ENCODE results near the gene RGPD5.
"Not testable (repeated sequence)": the region's sequence is repeated elsewhere in the genome, so short reads cannot be mapped to it uniquely, and the experiment has no call there.

RGPD5 gene

DNA sequence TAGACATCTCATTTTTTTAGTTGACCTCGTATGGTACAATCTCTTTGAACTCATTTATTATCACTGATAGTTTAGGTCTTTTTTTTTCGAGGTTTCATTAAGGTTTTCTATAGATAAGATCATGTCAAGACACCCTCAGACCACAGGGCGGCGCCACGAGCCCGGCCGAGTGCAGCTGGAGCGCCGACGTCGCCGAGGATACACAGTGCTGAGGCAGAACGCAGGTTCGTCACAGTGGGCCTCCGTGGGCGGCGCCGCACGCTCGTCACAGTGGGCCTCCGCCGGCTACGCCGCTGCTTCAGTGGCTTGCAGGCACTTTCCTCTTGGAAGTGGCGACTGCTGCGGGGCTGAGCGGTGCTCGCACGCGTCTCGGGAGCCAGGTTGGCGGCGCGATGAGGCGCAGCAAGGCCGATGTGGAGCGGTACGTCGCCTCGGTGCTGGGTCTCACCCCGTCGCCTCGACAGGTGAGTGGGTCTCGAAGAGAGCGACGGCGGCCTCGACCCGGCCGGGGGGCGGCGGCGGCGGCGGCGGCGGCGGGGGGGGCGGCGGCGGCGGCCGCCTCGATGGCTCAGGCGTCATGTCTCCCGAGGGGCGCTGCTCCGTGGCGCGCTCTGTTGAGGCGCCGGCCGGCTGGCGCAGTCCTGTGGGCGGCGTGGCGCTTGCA is at the start of gene RGPD5:
Gene RGPD5, plus strand, starts transcription at position 232 of the 664 bp plus-strand sequence. Its CDS starts 161 bp downstream, at position 393.
- not testable (repeated sequence) for DNase-seq (ENCODE audit: low read depth)

DNA sequence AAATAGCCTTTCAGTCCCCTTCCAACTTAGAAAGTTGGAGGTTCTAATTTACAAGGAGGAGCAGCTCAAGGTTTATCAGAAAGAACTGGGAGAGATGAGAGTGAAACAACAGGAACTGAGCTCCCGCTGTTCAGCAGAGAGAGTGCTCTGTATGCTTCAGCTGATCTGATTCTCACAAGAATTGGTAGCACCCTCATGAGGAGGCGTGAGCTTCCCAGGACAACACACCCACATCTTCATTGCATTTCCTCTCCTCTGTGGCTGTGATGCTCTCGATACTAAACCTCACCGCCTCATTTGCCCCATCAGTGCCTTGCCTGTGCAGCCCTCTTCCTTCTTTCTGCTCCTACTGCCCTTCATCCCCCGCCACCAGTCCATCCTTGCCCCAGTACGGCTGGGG is 42.5 kb upstream of the RGPD5 start:
- DNase-seq (ENCODE audit: low read depth) = not testable (repeated sequence)

DNA sequence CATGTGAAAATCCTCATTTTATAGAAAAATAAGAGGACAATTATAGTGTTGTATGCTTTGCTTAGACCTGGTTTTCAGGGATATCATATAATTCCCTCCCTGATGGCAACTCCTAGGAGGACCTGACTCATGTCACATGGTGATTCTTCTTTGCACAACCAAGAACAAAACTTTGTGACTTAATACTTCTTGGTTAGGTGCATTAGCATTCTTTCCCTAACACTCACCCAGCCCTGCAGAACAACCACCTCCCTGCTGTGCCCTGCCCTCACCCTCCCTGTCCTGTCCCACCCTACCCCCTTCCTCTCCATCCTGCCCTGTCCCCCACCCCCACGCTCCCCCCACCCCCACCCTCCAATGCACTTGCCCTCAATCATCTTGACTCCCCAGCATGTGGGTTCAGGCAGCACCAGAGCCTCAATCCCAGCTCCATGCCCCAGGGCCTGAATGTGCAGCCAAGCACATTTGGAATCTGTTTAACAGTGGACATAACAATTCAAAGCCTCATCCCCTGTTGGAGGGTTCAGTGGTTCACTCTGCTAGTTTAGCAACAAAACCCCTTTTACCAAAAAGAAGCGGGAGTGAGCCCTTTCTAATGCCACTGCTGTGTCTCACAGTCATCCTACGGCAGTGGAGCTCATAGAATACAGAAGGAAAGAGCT is 36.8 kb upstream of the RGPD5 start:
- not testable (repeated sequence) for DNase-seq (ENCODE audit: low read depth)

DNA sequence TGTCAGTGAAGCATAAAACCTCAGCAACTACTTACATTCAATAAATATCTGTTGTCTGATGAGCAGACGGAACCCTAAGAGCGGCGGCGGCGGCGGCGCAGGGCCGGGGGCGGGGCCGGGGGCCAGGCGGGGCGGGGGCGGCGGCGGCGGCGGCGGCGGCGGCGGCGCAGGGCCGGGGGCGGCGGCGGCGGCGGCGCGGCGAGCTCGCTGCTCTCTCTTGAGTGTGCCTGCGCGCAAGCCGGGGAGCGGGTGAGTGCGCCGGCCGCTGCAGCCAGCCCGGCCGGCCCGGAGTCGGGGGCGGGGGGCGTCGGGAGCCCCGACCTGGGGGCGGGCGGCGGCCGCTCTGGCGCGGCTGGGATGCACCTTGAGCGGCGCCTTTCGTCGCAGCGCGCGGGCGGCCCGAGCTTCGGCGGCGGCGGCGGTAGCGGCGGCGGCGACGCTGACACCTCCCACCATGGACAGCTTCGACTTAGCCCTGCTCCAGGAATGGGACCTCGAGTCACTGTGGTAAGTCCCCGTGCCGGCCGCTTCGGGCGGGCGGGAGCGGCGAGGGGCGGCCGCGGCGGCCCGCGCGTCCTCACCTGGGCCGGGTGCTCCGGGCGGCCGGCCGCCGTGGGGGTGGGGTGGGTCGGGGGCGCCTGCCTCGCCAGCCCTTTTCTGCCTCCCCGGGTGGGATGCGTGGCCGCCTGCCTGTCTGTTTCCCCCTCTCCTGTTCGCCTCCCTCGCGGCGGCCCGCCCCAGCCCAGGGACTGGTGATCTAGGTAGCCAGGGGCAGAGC is 33.7 kb upstream of the RGPD5 start:
- not testable (repeated sequence) for DNase-seq (ENCODE audit: low read depth)

DNA sequence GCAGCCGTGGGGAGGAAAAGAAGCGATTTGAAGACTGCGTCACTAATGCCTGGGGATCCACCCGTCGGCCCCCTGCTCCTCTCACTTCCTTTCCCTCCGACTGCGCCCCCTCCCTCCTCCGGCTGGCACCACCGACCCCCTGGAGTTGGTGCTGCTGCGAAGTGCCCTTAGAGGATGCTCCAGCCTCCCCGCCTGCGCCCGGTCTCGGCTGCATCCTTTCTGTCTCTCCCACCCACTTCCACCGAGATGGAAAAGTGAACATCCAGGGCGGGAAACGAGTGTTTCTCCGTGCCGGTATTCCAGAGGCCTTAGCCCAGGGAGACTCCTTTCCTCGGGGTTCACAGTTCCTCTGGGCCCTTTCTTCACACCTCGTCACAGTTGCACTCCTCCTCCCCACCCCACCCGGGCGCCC is 33.1 kb upstream of the RGPD5 start:
- not testable (repeated sequence) for DNase-seq (ENCODE audit: low read depth)

DNA sequence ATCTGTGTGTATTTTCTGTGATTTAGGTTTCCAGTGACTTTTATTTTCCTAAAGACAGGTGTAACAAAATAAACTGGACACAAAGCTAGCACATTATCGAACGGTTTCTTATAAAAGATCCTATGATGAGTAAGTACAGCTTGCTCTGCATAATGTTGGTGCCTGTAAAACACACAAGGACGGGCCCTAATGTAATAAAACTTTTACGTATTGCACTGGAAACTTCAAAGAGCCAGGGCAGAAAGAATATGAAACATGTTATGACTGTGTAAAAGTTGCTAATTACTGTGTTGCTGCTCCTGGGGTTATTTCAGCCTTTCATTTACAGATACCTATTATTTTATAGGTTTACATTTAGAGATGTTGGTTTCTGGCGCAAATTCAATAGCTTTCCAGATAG is 32.1 kb upstream of the RGPD5 start:
- not testable (repeated sequence) for DNase-seq (ENCODE audit: low read depth)

DNA sequence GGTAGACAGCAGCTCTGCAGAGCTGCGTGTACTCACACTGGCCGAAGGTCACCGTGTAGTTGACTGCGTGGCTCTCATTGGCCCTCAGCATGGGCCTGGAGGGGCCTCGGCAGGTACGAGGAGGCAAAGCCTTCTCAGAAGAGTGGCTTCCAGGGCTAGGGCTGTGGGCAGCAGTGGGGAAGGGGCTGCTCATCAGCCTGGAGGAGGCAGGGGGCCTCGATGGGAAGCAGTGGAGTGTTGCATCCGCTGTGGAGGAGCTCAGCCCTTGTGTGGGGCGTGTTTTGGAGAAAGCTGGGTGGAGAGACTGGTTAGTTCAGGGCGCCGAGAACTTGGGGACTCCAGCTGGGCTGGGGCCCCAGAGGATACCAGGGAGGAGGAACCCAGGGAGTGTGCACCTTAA is 28.0 kb upstream of the RGPD5 start:
- not testable (repeated sequence) for DNase-seq (ENCODE audit: low read depth)

DNA sequence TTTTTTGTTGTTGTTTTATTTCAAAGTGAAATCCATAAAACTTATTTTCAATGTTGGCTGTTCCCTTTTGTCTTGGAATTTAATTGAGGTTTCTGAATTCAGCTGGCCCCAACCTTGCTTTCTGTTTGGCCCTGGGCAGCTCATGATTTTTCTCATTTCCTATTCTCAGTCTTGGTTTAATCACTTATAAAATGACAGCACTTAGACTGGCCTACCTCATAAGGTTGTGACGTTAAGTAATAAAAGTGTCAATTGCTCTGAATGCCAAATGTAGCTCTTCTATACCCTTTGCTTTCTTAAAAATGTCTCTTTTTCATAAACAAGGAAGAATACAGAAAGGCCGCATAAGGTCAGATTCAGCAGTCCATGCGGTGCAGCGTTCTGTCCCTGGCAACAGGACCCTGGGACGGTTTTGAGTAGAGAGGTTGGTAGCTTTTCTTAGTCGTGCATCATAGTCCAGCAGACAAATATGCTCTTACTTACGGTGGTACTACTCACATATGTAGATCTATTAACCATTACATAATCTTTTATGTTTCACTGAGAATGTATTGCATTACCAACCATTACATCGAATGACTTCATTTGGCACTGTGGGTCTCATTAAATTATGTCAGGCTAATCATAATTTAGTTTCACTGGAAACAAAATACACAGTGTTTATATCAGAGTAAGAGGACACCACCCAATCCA is 27.1 kb upstream of the RGPD5 start:
- not testable (repeated sequence) for DNase-seq (ENCODE audit: low read depth)

DNA sequence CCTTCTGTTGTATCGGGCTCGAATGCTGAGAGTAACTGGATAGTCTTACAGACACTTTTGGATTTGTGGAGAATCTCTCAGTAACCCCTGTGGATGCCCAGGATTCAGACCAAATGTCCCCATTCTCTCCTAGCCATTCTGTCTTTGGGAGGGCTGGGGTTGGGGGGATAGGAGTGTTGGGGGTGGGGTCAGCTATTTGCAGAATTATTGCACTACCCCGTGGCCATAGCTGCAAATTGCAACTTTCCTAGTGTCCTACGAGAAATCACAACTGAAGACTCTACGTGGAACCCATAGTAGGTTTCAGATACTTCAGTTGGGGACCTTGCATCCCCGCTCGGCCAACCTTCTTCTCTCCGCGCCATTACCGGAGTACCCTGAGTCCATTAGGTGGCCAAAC is 25.2 kb upstream of the RGPD5 start:
- DNase-seq (ENCODE audit: low read depth) = not testable (repeated sequence)

DNA sequence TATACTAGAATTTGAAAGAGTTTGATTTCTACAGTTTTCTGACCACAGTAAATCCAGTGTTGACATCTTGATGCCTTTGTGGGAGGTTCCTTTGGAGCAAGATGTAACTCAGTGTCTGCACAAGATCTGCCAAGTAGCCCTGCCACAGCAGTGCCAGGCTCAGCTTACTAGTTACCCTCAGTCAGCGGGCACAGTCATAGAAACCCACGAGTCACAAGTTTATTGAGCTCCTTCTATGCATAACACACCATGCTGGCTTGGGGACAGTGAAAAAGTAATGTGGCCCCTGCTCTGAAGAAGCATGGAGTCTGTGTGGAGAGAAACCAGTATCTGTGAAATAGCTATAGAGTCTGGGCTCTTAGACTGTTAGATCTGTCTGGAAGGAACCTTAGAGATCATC is 15.0 kb upstream of the RGPD5 start:
- not testable (repeated sequence) for DNase-seq (ENCODE audit: low read depth)

DNA sequence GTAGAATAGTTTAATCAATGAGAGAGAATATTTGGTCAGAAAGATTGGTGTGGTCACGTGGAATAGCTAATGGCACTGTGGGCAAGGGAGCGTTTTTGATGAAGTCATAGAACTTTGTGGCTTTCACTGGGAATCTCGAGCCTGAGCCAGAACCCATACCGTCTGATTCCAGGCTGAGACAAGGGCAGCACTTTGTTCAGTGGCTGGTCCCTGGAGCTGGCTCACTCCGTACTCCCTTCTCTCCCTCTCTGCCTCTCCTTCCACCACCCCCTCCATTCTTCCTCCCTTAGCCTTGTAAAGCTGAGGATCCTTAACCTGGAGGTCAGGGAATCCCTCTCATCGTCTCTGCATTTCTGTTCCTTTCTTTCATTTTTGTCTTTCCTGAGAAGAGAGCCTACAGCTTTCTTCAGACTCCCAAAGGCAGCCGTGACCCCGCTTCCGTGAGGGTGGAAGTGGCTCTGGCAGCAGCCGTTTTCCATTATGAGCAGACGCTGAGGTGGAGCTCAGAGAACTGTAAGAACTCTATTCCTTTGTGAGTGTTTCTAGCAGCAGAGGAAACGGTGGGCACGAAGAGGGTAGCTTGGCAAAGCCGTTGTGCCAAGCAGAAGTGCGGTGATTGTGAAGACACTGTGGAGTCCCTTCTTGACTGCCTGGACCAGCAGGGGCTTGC is 12.8 kb upstream of the RGPD5 start:
- not testable (repeated sequence) for DNase-seq (ENCODE audit: low read depth)

DNA sequence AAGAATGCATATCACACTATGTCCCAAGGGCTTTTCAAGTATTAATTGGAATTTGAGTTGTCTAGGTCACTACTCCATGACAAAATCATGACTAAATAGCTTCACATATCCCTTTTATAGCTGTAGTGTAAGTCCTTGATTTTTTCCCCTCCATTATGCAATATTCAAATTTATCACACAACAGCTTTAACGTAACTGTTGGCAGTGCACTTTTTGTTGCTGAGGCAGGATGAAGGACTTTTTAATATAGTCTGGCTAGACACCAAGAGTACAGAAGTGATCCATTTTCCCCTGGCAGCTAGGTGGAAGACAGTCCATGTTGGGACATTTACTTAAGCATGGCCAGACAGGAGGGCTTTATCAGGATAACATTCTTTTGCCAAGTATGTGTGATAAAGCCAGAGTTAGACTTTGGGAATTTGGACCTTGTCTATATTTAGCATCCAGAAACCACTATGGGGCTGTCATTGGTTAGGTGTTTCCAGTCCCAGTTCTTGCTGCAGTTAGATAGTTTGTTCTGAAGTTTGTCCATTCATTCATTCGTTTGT is 11.6 kb upstream of the RGPD5 start:
- DNase-seq (ENCODE audit: low read depth) = not testable (repeated sequence)

DNA sequence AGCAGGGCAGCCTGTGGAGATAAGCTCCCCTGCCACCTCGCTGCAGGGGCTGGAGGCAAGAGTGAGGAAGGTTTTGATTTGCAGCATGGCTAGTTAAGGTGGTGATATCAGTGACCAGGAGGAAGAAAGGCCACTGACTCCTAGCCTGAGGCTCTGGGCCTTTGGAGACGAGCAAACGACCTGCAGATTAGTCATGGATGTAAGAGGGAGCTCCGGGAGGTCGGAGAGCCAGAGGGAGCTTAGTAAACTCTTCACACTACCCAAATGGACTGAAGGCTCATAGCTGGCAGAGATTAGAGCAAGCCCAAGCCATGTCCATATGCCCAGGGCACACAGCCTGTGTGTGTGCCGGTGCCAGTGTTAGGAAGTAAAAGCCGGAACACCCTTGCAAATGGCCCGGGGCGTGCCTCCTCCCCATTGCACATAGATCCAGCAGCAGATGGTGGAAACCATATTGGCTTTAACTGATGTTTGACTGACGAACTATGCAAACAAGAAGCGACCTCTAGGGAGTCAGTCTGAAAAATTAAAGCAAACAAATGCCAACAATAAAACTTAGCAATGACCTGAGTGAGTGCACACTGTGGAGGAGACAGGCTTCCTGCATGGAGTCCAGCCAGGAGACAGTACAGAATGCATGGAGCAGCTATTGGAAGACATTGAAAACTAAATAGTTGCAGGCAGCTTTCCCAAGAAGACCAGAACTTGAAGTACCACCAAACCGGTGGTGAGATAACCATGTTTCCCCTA is 2.4 kb upstream of the RGPD5 start:
- not testable (repeated sequence) for DNase-seq (ENCODE audit: low read depth)

DNA sequence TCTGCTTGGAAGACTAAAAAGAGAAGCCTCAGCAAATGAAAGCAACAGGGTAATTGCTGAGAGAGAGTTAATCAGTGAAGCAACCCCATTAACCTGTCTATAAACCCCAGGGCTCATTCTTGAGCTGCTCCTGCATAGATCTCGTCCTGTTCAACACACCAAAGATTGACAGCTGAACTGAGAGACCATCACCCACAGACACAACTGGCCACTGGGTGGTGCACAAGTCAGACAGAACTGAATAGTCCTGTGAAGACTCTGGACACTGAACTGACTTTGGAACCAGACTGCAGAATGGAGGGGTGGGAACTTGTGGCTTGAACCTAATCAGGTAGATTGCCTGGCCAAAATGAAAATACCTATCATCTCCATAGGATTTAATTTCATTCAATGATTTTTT is 1.4 kb upstream of the RGPD5 start:
- DNase-seq (ENCODE audit: low read depth) = not testable (repeated sequence)

DNA sequence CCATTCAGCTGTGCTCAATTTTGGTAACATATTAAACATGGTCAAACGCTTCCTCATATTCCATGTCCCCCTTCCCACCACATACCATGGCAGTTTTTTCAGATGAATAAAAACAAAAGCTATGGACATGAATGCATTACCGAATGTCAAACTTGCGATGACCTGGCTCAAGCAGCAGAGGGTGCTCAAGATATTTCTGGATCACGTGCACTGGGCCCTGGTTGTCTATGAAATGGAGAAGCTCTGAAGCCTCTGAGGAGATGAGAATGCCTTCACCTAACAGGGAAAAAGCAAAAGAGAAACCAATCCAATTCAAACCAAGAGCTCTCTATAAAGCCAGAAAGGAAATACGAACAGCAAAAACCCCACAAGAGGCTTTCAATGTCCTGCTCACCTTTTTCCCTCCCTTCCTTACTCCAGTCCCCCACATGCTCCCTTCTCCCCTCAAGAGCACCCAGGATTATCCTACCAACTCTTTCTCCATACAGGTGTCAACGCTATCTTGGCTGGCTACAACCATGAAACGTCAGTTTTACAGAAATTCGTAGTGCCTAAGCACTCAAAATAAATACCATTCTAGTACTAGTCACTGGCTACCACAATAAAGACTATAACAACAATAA is 77.1 kb downstream of the RGPD5 start:
- DNase-seq (ENCODE audit: low read depth) = not testable (repeated sequence)

DNA sequence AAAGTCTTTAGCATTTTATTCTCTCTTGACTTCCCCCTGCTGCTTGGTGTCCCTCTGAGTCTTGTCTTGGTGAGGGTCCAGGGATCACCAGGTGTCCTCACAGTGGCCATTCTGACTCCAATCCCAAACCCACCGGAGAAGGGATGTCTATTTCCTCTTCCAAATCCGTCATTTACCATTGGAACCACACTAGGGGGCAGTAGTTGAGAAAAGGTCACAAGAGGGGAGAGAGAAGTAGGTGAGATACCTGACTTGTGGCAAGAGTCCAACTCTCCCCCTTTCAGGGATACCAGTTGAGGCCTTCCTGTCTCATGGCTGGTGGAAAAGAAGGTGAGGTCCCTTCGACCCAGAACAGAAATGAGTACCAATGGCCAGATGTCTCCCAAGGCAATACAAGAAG is 82.5 kb downstream of the RGPD5 start:
- DNase-seq (ENCODE audit: low read depth) = not testable (repeated sequence)

DNA sequence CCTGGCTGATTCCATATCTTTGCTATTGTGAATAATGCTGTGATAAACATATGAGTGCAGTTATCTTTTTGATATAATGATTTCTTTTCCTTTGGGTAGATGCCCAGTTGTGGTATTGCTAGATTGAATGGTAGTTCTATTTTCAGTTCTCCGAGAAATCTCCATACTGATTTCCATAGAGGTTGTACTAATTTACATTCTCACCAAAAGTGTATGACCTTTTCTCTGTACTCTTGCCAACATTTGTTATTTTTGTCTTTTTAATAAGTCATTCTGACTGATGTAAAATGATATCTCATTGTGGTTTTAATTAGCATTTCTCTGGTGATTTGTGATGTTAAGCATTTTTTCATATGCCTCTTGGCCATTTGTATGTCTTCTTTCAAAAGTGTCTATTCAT is 88.0 kb downstream of the RGPD5 start:
- DNase-seq (ENCODE audit: low read depth) = not testable (repeated sequence)

DNA sequence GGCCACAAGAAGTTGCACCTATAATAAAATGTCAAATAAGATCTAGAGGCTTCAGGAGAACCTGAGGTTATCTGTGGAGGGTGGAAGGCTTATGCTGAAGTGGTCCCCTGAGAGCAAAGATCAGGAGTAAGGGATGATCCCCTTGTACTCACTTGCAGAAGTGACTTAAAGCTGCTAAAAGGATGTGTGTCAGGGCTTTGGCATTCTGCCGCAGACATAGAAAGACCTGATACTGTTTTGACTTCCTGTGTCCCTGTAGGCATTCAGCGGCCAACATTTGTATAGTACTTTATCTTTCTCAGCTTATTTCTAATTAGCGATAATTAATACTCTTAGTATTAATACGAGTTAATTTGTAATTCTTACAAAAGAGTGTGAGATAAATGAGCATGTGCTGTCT is 94.3 kb downstream of the RGPD5 start:
- not testable (repeated sequence) for DNase-seq (ENCODE audit: low read depth)

DNA sequence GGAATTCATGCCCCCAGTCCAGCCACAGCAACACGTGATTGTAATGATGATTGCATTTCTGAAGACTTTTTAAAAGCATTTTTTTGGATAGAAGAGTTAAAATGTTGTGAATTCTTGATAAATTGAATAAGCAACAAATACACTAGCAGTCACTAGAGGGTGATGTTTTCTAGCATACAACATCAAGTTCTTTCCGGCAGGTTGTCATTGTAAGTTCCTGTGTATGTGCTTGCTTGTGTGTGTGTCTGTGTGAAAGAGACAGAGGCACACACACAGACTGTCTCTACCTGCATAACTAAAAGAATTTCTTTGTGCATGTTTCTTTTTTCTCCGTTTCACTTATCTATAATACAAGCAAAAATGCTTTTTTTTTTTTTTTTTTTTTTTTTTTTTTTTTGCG is 95.8 kb downstream of the RGPD5 start:
- DNase-seq (ENCODE audit: low read depth) = not testable (repeated sequence)

DNA sequence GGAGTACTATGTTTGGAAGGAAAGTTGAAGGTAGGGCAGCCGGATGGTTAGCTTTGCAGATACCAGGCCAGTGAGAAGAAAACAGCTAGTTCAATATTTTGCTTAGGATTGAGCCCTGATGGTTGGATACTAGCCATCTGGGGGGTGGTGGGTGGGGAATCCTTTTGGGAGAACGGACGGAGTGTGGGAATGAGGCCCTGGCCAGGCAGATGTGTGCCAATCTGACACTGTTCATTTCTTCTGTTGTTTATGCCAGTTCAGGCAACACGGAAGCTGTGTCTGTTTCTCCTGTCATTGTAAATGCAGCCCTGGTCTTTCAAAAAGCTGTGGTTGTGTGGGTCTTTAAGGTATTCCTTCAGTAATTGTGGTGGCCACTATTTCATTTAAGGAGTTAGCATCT is 96.9 kb downstream of the RGPD5 start:
- not testable (repeated sequence) for DNase-seq (ENCODE audit: low read depth)
